ENCODE data around the gene MRPL43. TPM values are rescaled to one million over a fixed set of nuclear protein-coding genes. Genes with fewer than 3 reads are reported as not detected.
"Not testable (repeated sequence)": the region's sequence is repeated elsewhere in the genome, so short reads cannot be mapped to it uniquely, and the experiment has no call there.

MRPL43 gene
- total RNA-seq, 2 experiments from 2014 or later: 53.8 to 56.2 TPM

DNA sequence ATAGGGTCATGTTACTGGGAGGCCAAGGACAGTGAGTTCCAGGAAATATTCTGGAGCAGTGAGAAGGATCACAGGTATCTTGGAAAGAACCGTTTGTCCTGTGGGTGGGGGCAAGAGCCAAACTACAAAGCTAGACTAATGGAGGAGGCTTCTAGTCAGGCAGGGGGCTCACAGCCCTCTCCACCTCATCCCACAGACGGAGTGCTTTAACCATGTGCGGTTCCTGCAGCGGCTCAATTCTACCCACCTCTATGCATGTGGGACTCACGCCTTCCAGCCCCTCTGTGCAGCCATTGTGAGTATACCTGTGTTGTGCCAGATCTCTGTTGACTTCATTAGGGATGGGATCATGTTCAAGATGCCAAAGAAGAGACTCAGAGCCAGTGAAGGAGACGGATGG, 9.9 kb downstream of the MRPL43 start:
- no peak for DNase-seq (ENCODE audit: low spot score)
- Histone ChIP-seq H3K9me2 (ENCODE audit: insufficient read depth, low read length) (no peaks in the 10 kb centered on the region), H3K4me1 (ENCODE audit: insufficient read depth, low read length, poor library complexity, severe bottlenecking) (no peaks in the 10 kb centered on the region), H3K4me3 (ENCODE audit: low read depth, low read length, poor library complexity, severe bottlenecking) (no peak overlapping the region), H3K27ac (ENCODE audit: low read depth, low read length, poor library complexity, severe bottlenecking) (no peak overlapping the region), H2AFZ (ENCODE audit: low read length) (no peak overlapping the region), H3K36me3 (ENCODE audit: insufficient read depth, low read length) (no peaks in the 10 kb centered on the region; the same call in 1 of the 2 replicates), H3K4me2 (ENCODE audit: low read length) (no peak overlapping the region), H3K79me2 (ENCODE audit: insufficient read depth, low read depth, low read length) (no peaks in the 10 kb centered on the region), H3K9me3 (ENCODE audit: low read length) (no peaks in the 10 kb centered on the region), H4K20me1 (ENCODE audit: insufficient read depth, low read length) (no peaks in the 10 kb centered on the region)
- ChIA-PET CTCF (ENCODE audit: unreplicated experiment) (no interaction called here), POLR2A (no interaction called here)
- no peak for TF ChIP-seq EZH2phosphoT487 (IDR thresholded peaks at IDR 0.05; ENCODE audit: borderline replicate concordance, low read depth, low read length)
- TF ChIP-seq, protein P1, sequence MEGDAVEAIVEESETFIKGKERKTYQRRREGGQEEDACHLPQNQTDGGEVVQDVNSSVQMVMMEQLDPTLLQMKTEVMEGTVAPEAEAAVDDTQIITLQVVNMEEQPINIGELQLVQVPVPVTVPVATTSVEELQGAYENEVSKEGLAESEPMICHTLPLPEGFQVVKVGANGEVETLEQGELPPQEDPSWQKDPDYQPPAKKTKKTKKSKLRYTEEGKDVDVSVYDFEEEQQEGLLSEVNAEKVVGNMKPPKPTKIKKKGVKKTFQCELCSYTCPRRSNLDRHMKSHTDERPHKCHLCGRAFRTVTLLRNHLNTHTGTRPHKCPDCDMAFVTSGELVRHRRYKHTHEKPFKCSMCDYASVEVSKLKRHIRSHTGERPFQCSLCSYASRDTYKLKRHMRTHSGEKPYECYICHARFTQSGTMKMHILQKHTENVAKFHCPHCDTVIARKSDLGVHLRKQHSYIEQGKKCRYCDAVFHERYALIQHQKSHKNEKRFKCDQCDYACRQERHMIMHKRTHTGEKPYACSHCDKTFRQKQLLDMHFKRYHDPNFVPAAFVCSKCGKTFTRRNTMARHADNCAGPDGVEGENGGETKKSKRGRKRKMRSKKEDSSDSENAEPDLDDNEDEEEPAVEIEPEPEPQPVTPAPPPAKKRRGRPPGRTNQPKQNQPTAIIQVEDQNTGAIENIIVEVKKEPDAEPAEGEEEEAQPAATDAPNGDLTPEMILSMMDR (conservative IDR thresholded peaks at IDR 0.05; ENCODE audit: low read length): no peak
- BruUV-seq (replicated peaks): no TSS peak
- intact Hi-C loops (cut with micrococcal nuclease; ENCODE audit: unreplicated experiment): no loop called here

DNA sequence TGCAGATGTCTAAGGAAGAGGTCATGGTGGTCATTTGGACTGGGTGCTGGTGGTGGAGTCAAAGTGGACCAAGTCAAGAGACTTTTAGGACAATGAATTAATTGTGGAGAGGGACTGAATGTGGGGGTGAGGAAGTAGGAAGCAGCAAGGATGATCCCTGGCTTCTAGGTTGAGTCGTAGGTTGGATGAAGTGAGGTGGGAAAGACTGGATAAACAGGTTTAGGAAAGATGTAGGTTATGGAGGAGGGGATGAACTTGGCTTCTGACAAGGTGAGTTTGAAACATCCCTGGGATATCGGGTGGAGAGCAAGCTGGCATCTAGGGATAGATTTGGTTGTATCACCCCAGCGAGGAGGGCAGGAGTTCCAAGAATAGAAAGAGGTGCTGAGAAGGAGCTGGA, 10.4 kb downstream of the MRPL43 start:
- Histone ChIP-seq H3K4me1 (ENCODE audit: insufficient read depth, low read length, poor library complexity, severe bottlenecking) (no peaks in the 10 kb centered on the region), H3K27ac (ENCODE audit: low read depth, low read length, poor library complexity, severe bottlenecking) (no peak overlapping the region), H3K36me3 (ENCODE audit: insufficient read depth, low read length) (no peaks in the 10 kb centered on the region; the same call in 1 of the 2 replicates), H4K20me1 (ENCODE audit: insufficient read depth, low read length) (no peaks in the 10 kb centered on the region), H3K9me3 (ENCODE audit: low read length) (no peaks in the 10 kb centered on the region), H2AFZ (ENCODE audit: low read length) (no peak overlapping the region), H3K79me2 (ENCODE audit: insufficient read depth, low read depth, low read length) (no peaks in the 10 kb centered on the region), H3K9me2 (ENCODE audit: insufficient read depth, low read length) (no peaks in the 10 kb centered on the region), H3K4me3 (ENCODE audit: low read depth, low read length, poor library complexity, severe bottlenecking) (no peak overlapping the region), H3K4me2 (ENCODE audit: low read length) (no peak overlapping the region)
- TF ChIP-seq EZH2phosphoT487 (IDR thresholded peaks at IDR 0.05; ENCODE audit: borderline replicate concordance, low read depth, low read length): no peak
- TF ChIP-seq, protein P1 (conservative IDR thresholded peaks at IDR 0.05; ENCODE audit: low read length): no peak
- intact Hi-C loops (cut with micrococcal nuclease; ENCODE audit: unreplicated experiment): no loop called here
- CTCF ChIA-PET (ENCODE audit: unreplicated experiment): no interaction called here
- no peak for DNase-seq (ENCODE audit: low spot score)
- BruUV-seq (replicated peaks): no TSS peak
- POLR2A ChIA-PET: no interaction called here

DNA sequence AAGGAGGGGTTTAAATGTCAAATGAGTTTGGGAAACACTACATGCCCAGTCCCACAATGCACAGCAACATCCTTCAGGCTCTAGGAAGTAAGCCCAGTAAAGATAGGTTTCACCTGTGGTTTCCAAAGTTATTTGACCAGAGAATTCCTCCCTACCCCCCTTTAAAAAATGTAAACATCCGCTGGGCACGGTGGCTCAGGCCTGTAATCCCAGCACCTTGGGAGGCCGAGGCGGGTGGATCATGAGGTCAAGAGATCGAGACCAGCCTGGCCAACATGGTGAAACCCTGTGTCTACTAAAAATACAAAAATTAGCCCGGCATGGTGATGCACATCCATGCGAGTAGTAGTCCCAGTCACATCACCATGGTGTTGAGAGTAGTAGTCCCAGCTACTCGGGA, 11.9 kb downstream of the MRPL43 start:
- H3K36me3 ChIP-seq (ENCODE audit: insufficient read depth, low read length); H3K4me2 ChIP-seq (ENCODE audit: low read length); H3K4me1 ChIP-seq (ENCODE audit: insufficient read depth, low read length, poor library complexity, severe bottlenecking); H3K4me3 ChIP-seq (ENCODE audit: low read depth, low read length, poor library complexity, severe bottlenecking); CTCF ChIA-PET (ENCODE audit: unreplicated experiment); H3K79me2 ChIP-seq (ENCODE audit: insufficient read depth, low read depth, low read length); DNase-seq (ENCODE audit: low spot score); H2AFZ ChIP-seq (ENCODE audit: low read length); H3K9me3 ChIP-seq (ENCODE audit: low read length); intact Hi-C loops (cut with micrococcal nuclease; ENCODE audit: unreplicated experiment); H4K20me1 ChIP-seq (ENCODE audit: insufficient read depth, low read length); H3K9me2 ChIP-seq (ENCODE audit: insufficient read depth, low read length); BruUV-seq (replicated peaks); H3K27ac ChIP-seq (ENCODE audit: low read depth, low read length, poor library complexity, severe bottlenecking): not testable (repeated sequence)
- POLR2A ChIA-PET: interaction anchor here (1.6 kb wide), 1 partner anchor 10 kb away, joined by 5 read pairs; no protein-coding TSS in a partner anchor

All from OCI-LY7 (cell line).